B cell (primary cell): ENCODE measurements around the gene ANKRD9. TPM values are rescaled to one million over a fixed set of nuclear protein-coding genes. Genes with fewer than 3 reads are reported as not detected.

Experiments
- ATAC-seq: fragments of 200-7000 bp; cut with Tn5 transposase; one replicate; pipeline ENCODE4 v1.10.0; 2021; ENCODE audit warnings: low read depth, mild to moderate bottlenecking, moderate number of reproducible peaks, moderate library complexity
- CTCF ChIA-PET: fragments of 350-600 bp; sonication (Branson Sonifier 250); formaldehyde crosslinking; loops from one replicate; lab custom pipeline; 2021; ENCODE audit warnings: antibody characterized with exemption, inconsistent platforms; lab: Charles Lee
- POLR2A ChIA-PET: fragments of 350-600 bp; sonication (Branson Sonifier 250); formaldehyde crosslinking; loops from one replicate; lab custom pipeline; 2021; ENCODE audit warnings: antibody characterized with exemption; lab: Charles Lee
- DNase-seq: peaks from one replicate; pipeline ENCODE4 v3.0.0; 2013
- H2AFZ ChIP-seq: 2 replicates; pipeline ENCODE4 v1.6.1; 2012; ENCODE audit warnings: mild to moderate bottlenecking, low read depth, low read length; ENCODE audit not compliant: insufficient read depth, poor library complexity, severe bottlenecking
- H3K27ac ChIP-seq, 2 donors: 1 replicate in 1 of 2; 2 replicates in 1 of 2; pipeline ENCODE4 v1.5.1; 2012 to 2013; ENCODE audit warnings: low read length in 2 of 2, mild to moderate bottlenecking in 2 of 2, moderate library complexity in 1 of 2
- H3K27me3 ChIP-seq, 4 experiments: fragments of 200-600 bp in 1 of 4; sonication (generic) in 1 of 4; replicated peaks in 1 of 4; 1 replicate in 2 of 4; 2 replicates in 2 of 4; pipeline versions ENCODE4 v1.6.1 to v1.7.0; 2013 to 2016; ENCODE audit warnings: low read length in 3 of 4, mild to moderate bottlenecking in 2 of 4, mixed read lengths in 1 of 4, moderate library complexity in 1 of 4; ENCODE audit not compliant: insufficient read depth in 4 of 4, control insufficient read depth in 3 of 4; ENCODE audit errors: control extremely low read depth in 1 of 4
- H3K36me3 ChIP-seq, 2 experiments: replicated peaks in 1 of 2; 1 replicate in 1 of 2; 2 replicates in 1 of 2; pipeline versions ENCODE4 v1.6.1 to v1.7.1; 2013; ENCODE audit warnings: low read length in 1 of 2; ENCODE audit not compliant: insufficient read depth in 2 of 2, control insufficient read depth in 1 of 2; ENCODE audit errors: control extremely low read depth in 1 of 2, extremely low read depth in 1 of 2
- H3K4me1 ChIP-seq, 2 donors: fragments of 200-600 bp in 1 of 2; sonication (generic) in 1 of 2; 1 replicate in 1 of 2; 2 replicates in 1 of 2; pipeline versions ENCODE4 v1.5.1 to v1.6.1; 2013 to 2017; ENCODE audit warnings: low read length in 2 of 2; ENCODE audit not compliant: control insufficient read depth in 2 of 2, insufficient read depth in 2 of 2
- H3K4me2 ChIP-seq: replicated peaks from 2 replicates; pipeline ENCODE3; 2012; ENCODE audit warnings: mild to moderate bottlenecking, low read depth, low read length; ENCODE audit not compliant: poor library complexity, severe bottlenecking
- H3K4me3 ChIP-seq, 5 experiments: fragments of 200-600 bp in 1 of 5; sonication (generic) in 1 of 5; 1 replicate in 3 of 5; 2 replicates in 2 of 5; pipeline versions ENCODE4 v1.5.1 to v1.7.0; 2011 to 2016; ENCODE audit warnings: low read length in 4 of 5, mild to moderate bottlenecking in 4 of 5, low read depth in 2 of 5, control low read depth in 1 of 5, moderate library complexity in 1 of 5; ENCODE audit not compliant: insufficient read depth in 1 of 5; ENCODE audit errors: control extremely low read depth in 1 of 5, extremely low read depth in 1 of 5
- H3K79me2 ChIP-seq: fragments of 200-600 bp; sonication (generic); one replicate; pipeline ENCODE4 v1.6.0; 2016; ENCODE audit warnings: low read length; ENCODE audit not compliant: control insufficient read depth, insufficient read depth
- H3K9ac ChIP-seq: fragments of 200-600 bp; sonication (generic); 2 replicates; pipeline ENCODE4 v1.6.1; 2017; ENCODE audit warnings: mild to moderate bottlenecking, low read length, moderate library complexity
- H3K9me3 ChIP-seq, 3 donors: one replicate each; pipeline versions ENCODE4 v1.6.1 to v1.7.1; 2013; ENCODE audit warnings: low read length in 2 of 3; ENCODE audit not compliant: control insufficient read depth in 2 of 3, insufficient read depth in 1 of 3; ENCODE audit errors: control extremely low read depth in 1 of 3
- H4K20me1 ChIP-seq: 2 replicates; pipeline ENCODE4 v1.6.0; 2012; ENCODE audit warnings: mild to moderate bottlenecking, low read length; ENCODE audit not compliant: insufficient read depth, control insufficient read depth, poor library complexity, severe bottlenecking
- H3K27ac Mint-ChIP-seq: one replicate; pipeline ENCODE4 v1.8.0; 2021; ENCODE audit warnings: mixed read lengths
- H3K27me3 Mint-ChIP-seq: one replicate; pipeline ENCODE4 v1.8.0; 2021; ENCODE audit warnings: mixed read lengths
- H3K4me1 Mint-ChIP-seq: one replicate; pipeline ENCODE4 v1.8.0; 2021; ENCODE audit warnings: mixed read lengths
- H3K4me3 Mint-ChIP-seq: one replicate; pipeline ENCODE4 v1.8.0; 2021; ENCODE audit warnings: mixed read lengths
- H3K9me3 Mint-ChIP-seq: one replicate; pipeline ENCODE4 v1.8.0; 2022; ENCODE audit warnings: mixed read lengths; ENCODE audit not compliant: insufficient read depth
- EZH2 ChIP-seq: IDR thresholded peaks from 2 replicates; pipeline ENCODE4 v1.6.1; 2012; ENCODE audit warnings: borderline replicate concordance, low read depth, mild to moderate bottlenecking, moderate library complexity, low read length; ENCODE audit not compliant: insufficient read depth, poor library complexity, severe bottlenecking
- WGBS: methylation state at CpG from one replicate; pipeline ENCODE4 v1.1.5; 2013; ENCODE audit warnings: missing lambda C conversion rate; ENCODE audit not compliant: insufficient coverage; 5-methylcytosine and 5-hydroxymethylcytosine counted together
- intact Hi-C: fragments of 100-400 bp; cut with micrococcal nuclease; formaldehyde crosslinking; loops from one replicate; pipeline ENCODE4 v1.10.0; 2022
- polyA plus RNA-seq: library from polyadenylated mRNA; depleted of rRNA; stranded (reverse); fragments of >200 nt; gene quantifications from 2 replicates; pipeline ENCODE4 v1.2.3, GENCODE V29; 2012
- total RNA-seq, 2 donors: library from RNA; stranded (reverse); fragments of 120-200 nt in 1 of 2; gene quantifications; 1 replicate in 1 of 2; 2 replicates in 1 of 2; pipeline versions ENCODE4 v1.2.3 to v1.2.4, GENCODE V29; 2013 to 2022
- TF ChIP-seq, protein P1 (sequence below): fragments of 200-600 bp; IDR thresholded peaks from one replicate; pipeline ENCODE4 v1.8.0; 2022; ENCODE audit warnings: antibody characterized with exemption, mild to moderate bottlenecking

Gene ANKRD9
- total and polyA plus RNA-seq, 2 donors (not counting 1 experiment from before 2014, with no cell fraction given) = 1.4 to 1.5 TPM

DNA sequence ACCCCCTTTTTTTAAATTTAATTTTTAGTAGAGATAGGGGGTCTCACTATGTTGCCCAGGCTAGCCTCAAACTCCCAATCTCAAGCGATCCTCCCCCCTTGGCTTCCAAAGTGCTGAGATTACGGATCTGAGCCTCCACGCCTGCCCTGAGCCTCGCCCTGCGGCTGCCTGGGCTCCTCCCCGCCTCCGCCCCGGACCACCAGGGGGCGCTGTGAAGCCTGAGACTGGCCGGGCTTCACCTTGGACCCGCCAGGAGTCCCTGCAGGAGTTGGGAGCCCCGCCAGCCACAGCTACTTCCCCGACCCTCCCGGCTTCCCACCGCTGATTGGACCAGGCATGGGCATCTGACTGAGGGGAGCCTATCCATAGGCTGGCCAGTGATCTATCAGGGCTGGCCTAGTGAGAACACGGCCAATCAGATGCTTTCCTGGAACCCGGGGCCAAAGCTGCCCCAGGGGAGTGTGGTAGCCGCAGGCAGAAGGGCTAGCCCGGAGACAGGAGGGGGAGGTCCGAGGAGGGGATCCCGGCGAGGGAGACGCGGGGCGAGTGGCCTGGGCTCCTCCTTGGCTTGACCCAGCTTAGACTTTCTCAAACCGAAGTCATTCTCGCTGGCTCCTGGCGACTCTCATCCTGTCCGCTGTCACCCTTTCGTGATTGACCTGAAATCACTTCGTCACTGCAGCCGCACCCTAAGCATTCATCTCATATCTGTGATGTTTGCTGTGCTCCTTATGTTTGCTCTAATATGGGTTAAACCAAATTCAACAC is 15.1 kb upstream of the ANKRD9 start:
- TF ChIP-seq EZH2 = no peak
- TF ChIP-seq, protein P1, sequence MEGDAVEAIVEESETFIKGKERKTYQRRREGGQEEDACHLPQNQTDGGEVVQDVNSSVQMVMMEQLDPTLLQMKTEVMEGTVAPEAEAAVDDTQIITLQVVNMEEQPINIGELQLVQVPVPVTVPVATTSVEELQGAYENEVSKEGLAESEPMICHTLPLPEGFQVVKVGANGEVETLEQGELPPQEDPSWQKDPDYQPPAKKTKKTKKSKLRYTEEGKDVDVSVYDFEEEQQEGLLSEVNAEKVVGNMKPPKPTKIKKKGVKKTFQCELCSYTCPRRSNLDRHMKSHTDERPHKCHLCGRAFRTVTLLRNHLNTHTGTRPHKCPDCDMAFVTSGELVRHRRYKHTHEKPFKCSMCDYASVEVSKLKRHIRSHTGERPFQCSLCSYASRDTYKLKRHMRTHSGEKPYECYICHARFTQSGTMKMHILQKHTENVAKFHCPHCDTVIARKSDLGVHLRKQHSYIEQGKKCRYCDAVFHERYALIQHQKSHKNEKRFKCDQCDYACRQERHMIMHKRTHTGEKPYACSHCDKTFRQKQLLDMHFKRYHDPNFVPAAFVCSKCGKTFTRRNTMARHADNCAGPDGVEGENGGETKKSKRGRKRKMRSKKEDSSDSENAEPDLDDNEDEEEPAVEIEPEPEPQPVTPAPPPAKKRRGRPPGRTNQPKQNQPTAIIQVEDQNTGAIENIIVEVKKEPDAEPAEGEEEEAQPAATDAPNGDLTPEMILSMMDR = peak; percentile 96
- POLR2A ChIA-PET = interaction anchor here (0.6 to 1.3 kb wide), 4 partner anchors 59 to 254 kb away, joined by 3 read pairs; no protein-coding TSS in a partner anchor
- H4K20me1 ChIP-seq = no peaks in the 10 kb centered on the region

More for the DNA sequence above, 15.1 kb upstream of the ANKRD9 start:
- Histone ChIP-seq H3K4me3 (peak overlapping the region; percentile 35 to 71 (median 61)), H3K4me2 (peak overlapping the region; percentile 91), H3K36me3 (no peaks in the 10 kb centered on the region), H3K9me3 (no peaks in the 10 kb centered on the region), H3K27ac (peak overlapping the region; percentile 56 to 63), H3K4me1 (peaks cover 10 to 27% of the 10 kb centered on the region in 2 donors), H3K9ac (peak overlapping the region; percentile 69), H3K27me3 (no peaks in the 10 kb centered on the region), H3K79me2 (no peaks in the 10 kb centered on the region), H2AFZ (peak overlapping the region; percentile 79)
- Mint-ChIP-seq H3K27ac (peak overlapping the region; percentile 98), H3K27me3 (no peaks in the 10 kb centered on the region), H3K4me1 (peaks cover 27% of the 10 kb centered on the region), H3K9me3 (no peaks in the 10 kb centered on the region), H3K4me3 (peak overlapping the region; percentile 95)
- intact Hi-C loops = loop anchor here (1.0 to 10.0 kb wide), 6 partner anchors 15 to 394 kb away; partner anchors contain the start of genes ANKRD9 and ZNF839
- under 1% methylated on average over 30 of the region's 32 CpGs for WGBS
- peak; percentile 92 for DNase-seq
- CTCF ChIA-PET = interaction anchor here (0.7 to 3.1 kb wide), 20 partner anchors 8 to 244 kb away, joined by 3 to 32 read pairs (median 5); no protein-coding TSS in a partner anchor
- peak; percentile 94 for ATAC-seq
